ENCODE data around the gene NACC2.

Gene NACC2

DNA sequence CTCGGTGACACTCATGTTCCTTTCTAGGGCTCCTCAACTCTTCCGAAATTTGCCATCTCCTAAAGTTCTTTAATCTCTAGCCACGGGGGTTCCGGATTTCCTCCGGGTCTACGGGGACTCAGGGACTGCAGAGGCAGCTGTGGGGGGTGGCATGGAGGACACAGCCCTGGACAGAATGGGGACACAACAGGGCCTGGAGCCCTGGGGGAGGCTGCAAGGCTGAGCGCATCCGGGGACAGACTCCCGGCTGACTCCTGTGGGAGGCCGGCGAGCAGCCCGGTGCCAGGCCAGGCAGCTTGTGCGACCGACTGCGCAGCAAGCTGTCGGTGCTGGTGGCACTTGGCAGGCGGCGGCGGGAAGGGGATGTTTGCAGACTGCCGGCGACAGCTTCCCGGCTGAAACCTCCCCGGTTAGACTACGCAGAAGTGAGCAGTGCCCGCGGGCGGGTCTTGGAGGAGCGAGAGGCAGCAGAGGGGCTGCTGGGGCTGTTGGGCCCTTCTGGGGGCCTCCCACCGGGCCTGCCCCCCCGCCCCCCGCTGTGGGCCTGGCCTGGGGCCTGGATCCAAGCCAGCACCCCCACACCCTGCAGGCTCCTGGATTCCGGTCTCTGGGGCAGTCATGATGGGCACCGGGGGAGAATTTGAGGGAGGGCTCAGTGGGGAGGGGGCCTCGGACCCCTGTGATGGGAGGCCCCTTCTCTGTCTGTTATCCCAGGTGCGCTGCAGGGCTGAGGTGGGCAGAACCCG lies 105.2 kb downstream of the NACC2 start:
- DNase-seq: no peak

DNA sequence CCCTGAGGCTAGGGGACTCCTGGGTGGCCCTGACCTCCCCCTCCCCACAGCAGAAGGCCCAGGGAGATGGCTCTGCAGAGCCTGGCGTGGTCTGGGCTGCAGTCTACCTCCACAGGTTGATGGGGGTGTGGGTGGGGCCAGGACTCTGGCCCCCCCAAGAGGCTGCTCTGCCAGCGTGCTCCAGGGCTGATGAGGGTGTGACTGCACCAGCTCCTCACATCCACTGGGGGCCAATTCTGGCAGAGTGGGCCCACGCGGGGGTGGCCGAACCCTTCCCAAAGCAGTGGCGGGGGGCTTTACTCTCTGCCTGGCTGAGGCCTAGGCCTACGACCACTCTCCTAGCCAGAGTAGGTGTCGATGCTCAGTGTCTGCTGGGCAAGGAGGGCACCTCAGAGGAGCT lies 105.9 kb downstream of the NACC2 start:
- DNase-seq: no peak

DNA sequence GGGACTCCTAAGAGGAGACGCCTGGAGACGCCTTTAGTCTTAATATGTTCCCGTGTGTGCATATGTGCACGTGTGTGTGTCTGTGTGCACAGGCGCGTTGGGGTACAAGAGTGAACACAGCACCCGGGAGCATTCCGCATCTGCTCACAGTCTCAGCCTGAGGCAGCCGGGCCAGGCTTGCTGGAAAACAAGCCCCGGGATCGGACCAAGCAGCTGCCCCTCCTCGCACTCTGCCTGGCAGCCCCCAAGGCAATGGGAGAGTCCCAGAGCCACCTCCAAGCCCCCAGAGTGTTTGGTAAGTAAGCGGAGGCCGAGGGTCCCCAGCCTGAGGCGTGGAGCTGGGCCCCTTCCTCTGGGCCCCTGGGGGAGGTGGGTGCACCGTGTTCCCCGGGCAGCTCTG lies 106.6 kb downstream of the NACC2 start:
- DNase-seq: no peak

- no peak for DNase-seq
Observed at GRCh38 chr9:135987838-135988404, 107.2 kb downstream of the NACC2 start.

DNA sequence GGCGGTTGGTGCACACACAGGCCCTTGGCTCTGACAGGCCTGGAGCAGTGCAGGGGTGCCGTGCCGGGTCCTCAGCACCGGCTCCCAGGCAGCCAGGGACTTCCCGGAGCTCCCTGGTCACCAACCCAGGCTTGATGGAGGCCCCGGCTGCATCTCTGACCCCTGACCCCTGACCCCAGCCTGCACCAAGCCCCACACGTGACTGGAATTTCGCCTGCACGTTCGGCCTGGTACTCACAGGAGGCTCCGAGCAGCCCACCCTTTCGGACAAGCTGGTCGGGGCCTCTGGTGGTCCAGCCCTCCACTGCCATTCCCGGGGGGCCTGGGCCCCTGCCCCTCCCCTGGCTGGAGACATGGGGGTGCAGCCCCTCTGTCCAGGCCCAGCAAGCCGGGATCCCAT lies 108.5 kb downstream of the NACC2 start:
- DNase-seq: no peak

- no peak for DNase-seq
Observed at GRCh38 chr9:135985889-135986288, 109.2 kb downstream of the NACC2 start.

GRCh38 chr9:135985459-135985774 lies 109.7 kb downstream of the NACC2 start:
- DNase-seq: no peak

- DNase-seq: no peak
Observed at GRCh38 chr9:135984072-135984710, 110.9 kb downstream of the NACC2 start.

DNA sequence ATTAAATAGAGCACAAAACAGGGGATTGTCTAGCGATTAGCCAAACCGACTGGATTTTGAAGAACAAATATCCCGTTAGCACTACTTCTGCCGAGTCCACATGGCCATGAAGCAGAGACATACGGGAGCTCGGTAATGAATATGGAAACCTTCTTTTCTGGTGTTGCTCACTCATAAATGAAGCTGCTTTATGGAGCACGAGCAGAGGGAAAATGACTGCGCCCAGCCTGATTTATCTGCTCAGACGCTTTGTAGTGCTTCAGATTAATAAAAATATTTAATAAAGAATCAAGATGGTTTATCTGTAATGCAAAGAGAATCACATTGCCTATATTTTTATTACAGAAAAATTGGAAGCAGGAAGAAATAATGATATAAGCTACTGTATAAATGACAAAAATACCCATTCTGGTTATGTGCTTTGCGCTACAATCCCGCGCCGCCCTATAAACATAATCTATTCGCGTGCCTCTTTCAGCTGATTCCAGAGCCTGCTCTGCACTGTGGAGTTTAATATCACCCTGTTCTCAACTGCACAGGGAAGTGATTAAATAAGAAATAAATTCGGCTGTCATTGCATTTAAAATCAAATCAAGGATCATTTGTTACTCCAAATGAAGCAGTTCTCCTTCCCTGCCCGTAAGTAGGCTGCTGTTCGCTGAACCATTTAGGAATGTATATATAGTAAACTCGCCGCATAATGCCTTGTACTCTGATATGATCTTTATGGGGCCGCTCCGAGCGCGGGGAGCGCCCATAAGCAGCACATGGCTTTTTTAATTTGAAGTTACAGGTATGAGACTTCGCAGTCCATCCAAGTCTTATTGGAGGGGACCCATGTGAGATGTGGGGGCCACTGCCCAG lies 111.6 kb downstream of the NACC2 start:
- no peak for DNase-seq

DNA sequence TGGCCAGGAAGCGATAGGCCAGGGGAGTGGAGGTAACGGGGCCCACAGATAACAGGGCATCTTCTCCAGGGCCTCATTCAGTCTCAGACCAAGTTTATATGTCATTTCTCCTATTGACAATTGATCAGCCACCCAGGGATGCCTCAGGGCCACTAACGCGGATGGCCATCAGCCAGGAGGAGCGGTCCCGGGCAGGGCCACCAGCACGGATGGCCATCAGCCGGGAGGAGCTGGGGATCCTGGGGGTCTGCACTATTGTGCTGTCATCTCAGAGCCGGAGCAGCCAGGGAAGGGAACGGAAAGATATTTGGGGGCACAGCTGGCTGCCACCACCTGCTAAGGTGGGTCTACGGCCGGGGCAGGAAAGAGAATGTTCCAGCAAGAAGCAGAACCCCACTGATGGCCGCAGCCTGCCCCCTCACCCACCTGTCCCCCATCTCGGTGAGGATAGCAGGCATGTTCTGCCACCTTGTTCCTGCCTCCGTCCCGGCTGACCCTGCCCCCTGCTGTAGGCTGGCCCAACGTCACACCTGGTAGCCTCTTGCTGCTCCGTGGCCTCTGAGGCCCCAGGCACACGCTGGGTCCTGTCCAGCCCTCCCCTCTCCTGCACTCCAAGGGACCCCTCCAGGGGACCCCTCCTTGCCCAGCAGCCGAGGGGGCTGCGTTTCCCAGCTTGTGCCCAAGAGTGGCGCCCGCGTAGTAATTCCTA lies 112.4 kb downstream of the NACC2 start:
- no peak for DNase-seq

GRCh38 chr9:135980926-135981630 lies 114.0 kb downstream of the NACC2 start:
- DNase-seq: no peak

DNA sequence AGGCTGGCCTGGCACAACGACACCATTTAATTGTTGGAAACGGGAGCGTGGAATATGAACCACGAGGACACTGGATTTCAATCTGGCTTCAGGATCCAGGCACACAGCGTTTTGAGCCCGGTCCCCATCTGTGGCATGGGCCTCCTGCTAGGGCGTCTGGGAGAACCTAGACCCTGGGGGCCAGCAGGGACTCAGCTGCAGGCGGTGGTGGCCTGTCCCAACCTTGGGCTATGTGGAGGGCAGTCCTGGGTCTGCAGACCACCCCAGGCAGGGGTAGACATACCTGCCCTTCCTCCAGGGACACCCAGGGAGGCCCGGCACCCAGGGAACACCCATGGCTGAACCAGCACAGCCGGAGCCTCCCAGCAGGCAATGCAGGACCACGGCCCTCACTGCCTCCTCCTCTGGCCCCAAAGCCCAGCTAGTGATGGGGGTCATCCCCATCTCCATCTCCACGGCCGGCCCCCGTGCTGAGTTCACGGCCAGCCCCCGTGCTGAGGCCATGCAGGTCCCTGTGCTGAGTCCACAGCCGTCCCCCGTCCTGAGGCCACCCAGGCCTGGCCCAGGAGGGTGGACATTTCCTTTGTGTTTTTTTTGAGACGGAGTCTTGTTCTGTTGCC lies 115.4 kb downstream of the NACC2 start:
- DNase-seq: no peak

DNA sequence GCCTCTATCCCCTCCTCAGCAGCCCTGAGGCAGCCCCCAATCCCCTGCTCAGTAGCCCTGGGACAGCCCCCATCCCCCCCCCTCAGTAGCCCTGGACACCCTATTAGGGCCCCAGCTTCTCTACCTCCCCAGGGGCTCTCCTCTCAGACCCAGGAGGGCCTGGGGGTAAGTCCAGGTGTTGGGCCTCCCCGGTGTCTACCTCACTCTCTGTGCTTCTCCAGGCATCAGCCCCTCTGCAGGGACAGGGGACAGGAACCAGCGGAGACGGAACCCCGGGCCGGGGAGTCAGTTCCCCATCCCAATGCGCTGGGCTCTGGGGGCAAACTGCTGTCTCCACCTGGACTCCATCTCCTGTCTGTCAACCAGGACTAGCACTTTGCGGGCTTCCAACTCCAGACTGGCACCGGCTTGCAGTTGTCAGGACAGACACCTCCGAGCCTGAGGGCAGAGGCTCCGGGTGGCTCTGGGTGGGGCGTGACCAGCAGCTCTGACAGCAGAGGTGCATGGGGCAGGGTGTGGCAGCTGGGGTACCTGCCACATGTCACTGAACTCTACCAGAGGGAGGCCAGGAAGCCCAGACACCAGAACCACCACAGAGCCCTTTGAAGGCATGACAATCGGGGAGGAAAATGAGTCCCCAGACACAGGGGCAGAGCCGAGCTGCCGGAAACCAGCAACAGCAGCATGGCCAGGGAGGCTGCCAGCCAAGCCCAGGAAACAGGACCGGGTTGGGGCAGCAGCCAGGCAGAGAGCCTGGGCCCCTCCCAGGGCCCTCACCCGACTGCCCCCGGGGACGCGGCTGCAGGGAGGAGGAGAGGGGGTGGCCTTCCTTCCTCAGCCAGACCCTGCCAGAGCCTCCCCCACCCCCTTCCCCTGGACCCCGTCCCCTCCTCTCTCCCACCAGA lies 116.2 kb downstream of the NACC2 start:
- no peak for DNase-seq

- DNase-seq: no peak
Observed at GRCh38 chr9:135976944-135977343, 118.1 kb downstream of the NACC2 start.

- no peak for DNase-seq
Observed at GRCh38 chr9:135976531-135976930, 118.6 kb downstream of the NACC2 start.

- no peak for DNase-seq
Observed at GRCh38 chr9:135975834-135976233, 119.3 kb downstream of the NACC2 start.

- no peak for DNase-seq
Observed at GRCh38 chr9:135974220-135974573, 120.9 kb downstream of the NACC2 start.

- DNase-seq: no peak
Observed at GRCh38 chr9:135973277-135974219, 121.5 kb downstream of the NACC2 start.

GRCh38 chr9:135971892-135972291 lies 123.2 kb downstream of the NACC2 start:
- DNase-seq: no peak

All from amniotic stem cell (primary cell).